ENCODE measurements around the gene PI4KA.

PI4KA gene

DNA sequence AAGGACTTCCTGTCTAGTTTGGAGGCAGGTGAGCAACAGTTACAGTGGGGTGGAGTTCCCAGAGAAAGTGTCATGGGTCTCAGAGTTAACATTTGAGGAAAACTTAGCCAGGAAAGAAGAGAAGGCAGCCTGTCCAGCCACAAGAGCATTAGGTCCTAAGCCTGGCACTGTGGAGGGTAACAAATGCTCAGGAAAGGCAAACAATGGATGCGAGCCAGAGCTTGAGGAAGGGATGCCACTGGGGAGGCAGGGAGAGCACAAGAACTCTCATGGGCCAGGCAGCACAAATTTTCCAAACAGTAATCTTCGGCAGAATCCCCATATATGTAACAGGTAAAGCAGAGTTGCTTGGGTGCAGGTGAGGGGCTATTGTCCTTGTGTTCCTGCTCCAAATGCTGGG is 92.7 kb downstream of the PI4KA start:
- Histone ChIP-seq H3K4me1 (no peaks in the 10 kb centered on the region), H3K9me3 (no peaks in the 10 kb centered on the region), H3K27me3 (no peaks in the 10 kb centered on the region), H3K4me3 (ENCODE audit: low read depth, low read length) (no peak overlapping the region), H3K36me3 (peaks cover 41% of the 10 kb centered on the region)
- no peak for DNase-seq
- TF ChIP-seq CTCF (IDR thresholded peaks at IDR 0.05; ENCODE audit: low read depth, low read length): no peak

DNA sequence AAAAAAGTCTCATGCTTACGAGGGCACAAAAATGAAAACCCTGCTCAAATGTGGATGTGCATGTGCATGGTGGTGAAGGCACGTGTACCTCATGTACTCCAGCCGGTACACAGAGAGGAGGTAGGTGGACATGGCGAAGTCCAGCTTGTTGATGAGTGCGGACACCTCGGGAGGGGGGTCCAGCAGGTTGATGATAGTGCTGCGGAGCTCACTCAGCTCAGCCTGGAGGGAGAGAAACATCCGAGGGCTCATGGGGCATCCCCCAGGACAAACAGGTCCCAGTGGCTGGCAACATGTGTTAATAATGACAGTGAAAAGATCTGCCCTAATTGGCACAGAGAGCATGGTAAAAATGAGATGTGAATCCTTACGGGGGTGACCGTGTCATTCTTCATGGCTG is 93.9 kb downstream of the PI4KA start:
- H3K36me3 ChIP-seq: peaks cover 46% of the 10 kb centered on the region
- no peaks in the 10 kb centered on the region for H3K27me3 ChIP-seq
- no peaks in the 10 kb centered on the region for H3K9me3 ChIP-seq
- DNase-seq: no peak
- H3K4me1 ChIP-seq: no peaks in the 10 kb centered on the region
- no peak for TF ChIP-seq CTCF (IDR thresholded peaks at IDR 0.05; ENCODE audit: low read depth, low read length)
- no peak overlapping the region for H3K4me3 ChIP-seq (ENCODE audit: low read depth, low read length)

DNA sequence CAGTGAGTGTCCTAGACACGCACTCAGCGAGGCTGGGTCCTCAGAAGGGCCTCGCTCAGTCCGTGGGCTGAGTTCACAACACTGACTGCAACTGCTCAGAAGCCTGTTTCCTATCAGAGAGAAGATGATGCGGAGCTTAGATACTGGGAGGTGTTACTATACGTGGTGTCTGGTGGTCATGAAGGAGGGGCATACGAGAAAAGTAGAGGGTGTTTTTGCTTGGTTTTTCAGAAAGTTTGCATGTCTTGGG is 94.2 kb downstream of the PI4KA start:
- H3K4me3 ChIP-seq (ENCODE audit: low read depth, low read length): no peak overlapping the region
- no peaks in the 10 kb centered on the region for H3K4me1 ChIP-seq
- H3K27me3 ChIP-seq: no peaks in the 10 kb centered on the region
- H3K9me3 ChIP-seq: no peaks in the 10 kb centered on the region
- no peak for TF ChIP-seq CTCF (IDR thresholded peaks at IDR 0.05; ENCODE audit: low read depth, low read length)
- DNase-seq: no peak
- peaks cover 46% of the 10 kb centered on the region for H3K36me3 ChIP-seq

GRCh38 chr22:20763630-20764470 is 94.8 kb downstream of the PI4KA start:
- no peaks in the 10 kb centered on the region for H3K27me3 ChIP-seq
- H3K4me1 ChIP-seq: no peaks in the 10 kb centered on the region
- DNase-seq: no peak
- no peak for TF ChIP-seq CTCF (IDR thresholded peaks at IDR 0.05; ENCODE audit: low read depth, low read length)
- no peaks in the 10 kb centered on the region for H3K9me3 ChIP-seq
- H3K4me3 ChIP-seq (ENCODE audit: low read depth, low read length): no peak overlapping the region
- H3K36me3 ChIP-seq: peaks cover 43% of the 10 kb centered on the region

- H3K9me3 ChIP-seq: no peaks in the 10 kb centered on the region
- H3K4me1 ChIP-seq: no peaks in the 10 kb centered on the region
- H3K36me3 ChIP-seq: peaks cover 43% of the 10 kb centered on the region
- no peak for TF ChIP-seq CTCF (IDR thresholded peaks at IDR 0.05; ENCODE audit: low read depth, low read length)
- H3K4me3 ChIP-seq (ENCODE audit: low read depth, low read length): no peak overlapping the region
- no peak for DNase-seq
- H3K27me3 ChIP-seq: no peaks in the 10 kb centered on the region
These were observed 96.3 kb downstream of the PI4KA start for GRCh38 chr22:20762233-20762796.

DNA sequence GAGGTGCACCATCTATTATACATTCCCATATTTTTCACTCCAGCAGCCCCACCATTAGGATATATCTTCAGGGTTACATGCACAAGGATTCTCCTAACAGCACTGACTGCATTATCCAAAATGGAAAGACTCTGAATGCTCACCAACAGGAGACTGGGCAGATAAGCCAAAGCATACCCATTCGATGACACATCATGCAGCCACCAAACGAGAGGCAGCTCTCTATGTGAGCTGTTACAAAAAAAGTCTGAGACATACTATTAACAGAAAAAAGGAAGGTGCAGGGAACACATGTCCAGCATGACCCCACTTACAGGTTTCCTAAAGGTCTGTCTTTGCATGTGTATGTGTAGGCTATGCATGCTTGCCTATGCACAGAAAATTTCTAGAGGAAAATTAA is 97.1 kb downstream of the PI4KA start:
- Histone ChIP-seq H3K27me3 (no peaks in the 10 kb centered on the region), H3K4me3 (ENCODE audit: low read depth, low read length) (no peak overlapping the region), H3K4me1 (no peaks in the 10 kb centered on the region), H3K36me3 (peaks cover 43% of the 10 kb centered on the region), H3K9me3 (no peaks in the 10 kb centered on the region)
- no peak for DNase-seq
- no peak for TF ChIP-seq CTCF (IDR thresholded peaks at IDR 0.05; ENCODE audit: low read depth, low read length)
